Activated CD8-positive, alpha-beta T cell treated with anti-CD3 and anti-CD28 coated beads for 36 hours (primary cell): ENCODE measurements around the gene PITPNC1. TPM values are rescaled to one million over a fixed set of nuclear protein-coding genes. Genes with fewer than 3 reads are reported as not detected.
"Not testable (repeated sequence)": the region's sequence is repeated elsewhere in the genome, so short reads cannot be mapped to it uniquely, and the experiment has no call there.

Experiments used
- ATAC-seq: fragments of 200-7000 bp; cut with Tn5 transposase; one replicate; pipeline ENCODE4 v1.10.0; 2021; ENCODE audit warnings: mild to moderate bottlenecking, moderate library complexity
- CTCF ChIA-PET: fragments of 350-600 bp; sonication (Branson Sonifier 250); formaldehyde crosslinking; loops from one replicate; lab custom pipeline; 2021; ENCODE audit warnings: antibody characterized with exemption; lab: Charles Lee
- POLR2A ChIA-PET: fragments of 350-600 bp; sonication (Branson Sonifier 250); formaldehyde crosslinking; loops from one replicate; lab custom pipeline; 2021; ENCODE audit warnings: antibody characterized with exemption; lab: Charles Lee
- DNase-seq: peaks from one replicate; pipeline ENCODE4 v3.0.0-alpha.2; 2020
- H3K27ac Mint-ChIP-seq: one replicate; pipeline ENCODE4 v1.8.0; 2021; ENCODE audit warnings: mild to moderate bottlenecking, mixed read lengths
- H3K27me3 Mint-ChIP-seq: one replicate; pipeline ENCODE4 v1.8.0; 2021; ENCODE audit warnings: mixed read lengths
- H3K36me3 Mint-ChIP-seq: one replicate; pipeline ENCODE4 v1.8.0; 2021; ENCODE audit warnings: low read depth, mixed read lengths
- H3K4me1 Mint-ChIP-seq: one replicate; pipeline ENCODE4 v1.8.0; 2021; ENCODE audit warnings: low read depth, mixed read lengths
- H3K4me3 Mint-ChIP-seq: one replicate; pipeline ENCODE4 v1.8.0; 2021; ENCODE audit warnings: mild to moderate bottlenecking, moderate library complexity, mixed read lengths
- H3K9me3 Mint-ChIP-seq: one replicate; pipeline ENCODE4 v1.8.0; 2021; ENCODE audit warnings: mixed read lengths
- CTCF ChIP-seq: fragments of 200-600 bp; IDR thresholded peaks from one replicate; pipeline ENCODE4 v1.8.0; 2022; ENCODE audit warnings: antibody characterized with exemption, mild to moderate bottlenecking
- intact Hi-C: fragments of 100-400 bp; cut with micrococcal nuclease; formaldehyde crosslinking; loops from one replicate; pipeline ENCODE4 v1.10.0; 2022
- total RNA-seq, 2 experiments: library from RNA; stranded (reverse); gene quantifications; one replicate each; pipeline ENCODE4 v1.2.3, GENCODE V29; 2021

The PITPNC1 gene
- total RNA-seq, 2 experiments from 2014 or later: 51.8 to 56.3 TPM

GRCh38 chr17:67478401-67479041, 101.4 kb downstream of the PITPNC1 start:
- H3K36me3 Mint-ChIP-seq: peaks cover 6% of the 10 kb centered on the region
- no peaks in the 10 kb centered on the region for H3K9me3 Mint-ChIP-seq
- ChIA-PET POLR2A (interaction anchor here (0.6 to 10.6 kb wide), 13 partner anchors 9 to 324 kb away, joined by 3 to 86 read pairs (median 4); partner anchors contain the start of gene PITPNC1), CTCF (interaction anchor here (1.2 to 7.7 kb wide), 7 partner anchors 9 to 102 kb away, joined by 3 to 201 read pairs (median 4); partner anchors contain the start of gene PITPNC1)
- intact Hi-C loops: loop anchor here (5.0 kb wide), 1 partner anchor 46 kb away; no protein-coding TSS in a partner anchor
- no peak for TF ChIP-seq CTCF
- DNase-seq (no peak), ATAC-seq (no peak)
- peak overlapping the region; percentile 80 for H3K4me3 Mint-ChIP-seq
- H3K27me3 Mint-ChIP-seq: no peaks in the 10 kb centered on the region
- H3K27ac Mint-ChIP-seq: peak overlapping the region; percentile 97
- H3K4me1 Mint-ChIP-seq: peaks cover 81% of the 10 kb centered on the region

GRCh38 chr17:67479148-67479547, 102.1 kb downstream of the PITPNC1 start:
- H3K4me3 Mint-ChIP-seq: peak overlapping the region; percentile 80
- POLR2A ChIA-PET: interaction anchor here (1.0 to 10.6 kb wide), 3 partner anchors 10 to 101 kb away, joined by 3 to 86 read pairs (median 4); partner anchors contain the start of gene PITPNC1
- H3K4me1 Mint-ChIP-seq: peaks cover 81% of the 10 kb centered on the region
- TF ChIP-seq CTCF: no peak
- peaks cover 6% of the 10 kb centered on the region for H3K36me3 Mint-ChIP-seq
- no peaks in the 10 kb centered on the region for H3K27me3 Mint-ChIP-seq
- CTCF ChIA-PET: interaction anchor here (1.8 to 7.7 kb wide), 2 partner anchors 8 to 103 kb away, joined by 4 to 201 read pairs; partner anchors contain the start of gene PITPNC1
- peak overlapping the region; percentile 97 for H3K27ac Mint-ChIP-seq
- intact Hi-C loops: loop anchor here (5.0 kb wide), 1 partner anchor 47 kb away; no protein-coding TSS in a partner anchor
- no peak for DNase-seq
- no peaks in the 10 kb centered on the region for H3K9me3 Mint-ChIP-seq
- ATAC-seq: no peak

DNA sequence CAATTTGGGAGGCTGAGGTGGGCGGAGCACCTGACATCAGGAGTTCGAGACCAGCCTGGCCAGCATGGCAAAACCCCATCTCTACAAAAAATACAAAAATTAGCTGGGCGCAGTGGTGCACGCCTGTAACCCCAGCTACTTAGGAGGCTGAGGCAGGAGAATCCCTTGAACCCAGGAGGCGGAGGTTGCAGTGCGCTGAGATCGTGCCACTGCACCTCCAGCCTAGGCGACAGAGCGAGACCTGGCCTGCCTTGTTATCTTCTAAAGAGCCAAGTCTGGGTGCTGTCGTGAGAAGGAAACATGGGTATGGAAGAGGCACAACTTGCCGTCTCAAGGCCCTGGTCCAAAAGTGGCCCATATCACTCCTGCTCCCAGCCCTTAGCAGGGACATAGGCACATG, 103.9 kb downstream of the PITPNC1 start:
- Mint-ChIP-seq H3K27ac (peak overlapping the region; percentile 92), H3K4me1 (peaks cover 73% of the 10 kb centered on the region)
- ATAC-seq, intact Hi-C loops, H3K4me3 Mint-ChIP-seq, H3K36me3 Mint-ChIP-seq, DNase-seq, H3K27me3 Mint-ChIP-seq, H3K9me3 Mint-ChIP-seq: not testable (repeated sequence)
- ChIA-PET POLR2A (interaction anchor here (1.3 to 10.6 kb wide), 3 partner anchors 21 to 103 kb away, joined by 3 to 86 read pairs (median 6); partner anchors contain the start of gene PITPNC1), CTCF (interaction anchor here (0.9 to 4.0 kb wide), 5 partner anchors 10 to 106 kb away, joined by 3 to 37 read pairs (median 6); partner anchors contain the start of gene PITPNC1)

- peaks cover 6% of the 10 kb centered on the region for H3K36me3 Mint-ChIP-seq
- intact Hi-C loops: no loop called here
- ATAC-seq (no peak), DNase-seq (no peak)
- no peaks in the 10 kb centered on the region for H3K9me3 Mint-ChIP-seq
- TF ChIP-seq CTCF: no peak
- no peaks in the 10 kb centered on the region for H3K27me3 Mint-ChIP-seq
- POLR2A ChIA-PET: interaction anchor here (0.6 to 10.6 kb wide), 7 partner anchors 14 to 104 kb away, joined by 3 to 86 read pairs (median 3); partner anchors contain the start of gene PITPNC1
- CTCF ChIA-PET: interaction anchor here (0.7 to 4.0 kb wide), 8 partner anchors 9 to 123 kb away, joined by 3 to 37 read pairs (median 4); partner anchors contain the start of gene PITPNC1
- H3K4me3 Mint-ChIP-seq: peak overlapping the region; percentile 50
- H3K27ac Mint-ChIP-seq: peak overlapping the region; percentile 92
- peaks cover 78% of the 10 kb centered on the region for H3K4me1 Mint-ChIP-seq
These were observed 104.7 kb downstream of the PITPNC1 start for GRCh38 chr17:67481808-67482207.

DNA sequence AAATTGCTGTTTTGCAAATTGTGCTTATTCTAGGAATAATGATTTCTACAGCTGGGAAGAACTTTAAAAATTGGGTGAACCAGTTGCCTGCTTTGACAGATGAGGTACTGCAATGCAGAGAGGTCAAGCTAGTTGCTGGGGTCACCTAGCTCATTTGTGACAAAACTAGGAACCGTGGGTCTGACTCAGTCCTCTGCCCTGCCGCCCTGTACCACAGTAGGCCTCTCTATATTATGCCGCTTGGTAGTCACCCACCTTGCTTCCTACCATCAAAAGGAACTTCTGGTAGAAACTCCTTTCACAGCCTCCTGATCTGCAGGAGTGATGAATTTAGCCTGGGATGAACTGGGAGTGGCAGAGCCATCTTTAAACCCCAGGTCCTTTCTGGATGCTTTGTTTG, 105.7 kb downstream of the PITPNC1 start:
- no peak for ATAC-seq
- POLR2A ChIA-PET: interaction anchor here (0.6 to 10.6 kb wide), 8 partner anchors 7 to 258 kb away, joined by 3 to 86 read pairs (median 4); partner anchors contain the start of genes NOL11 and PITPNC1
- peaks cover 81% of the 10 kb centered on the region for H3K4me1 Mint-ChIP-seq
- H3K4me3 Mint-ChIP-seq: no peak overlapping the region
- intact Hi-C loops: no loop called here
- peak overlapping the region; percentile 92 for H3K27ac Mint-ChIP-seq
- no peaks in the 10 kb centered on the region for H3K9me3 Mint-ChIP-seq
- no peak for TF ChIP-seq CTCF
- DNase-seq: no peak
- no peaks in the 10 kb centered on the region for H3K27me3 Mint-ChIP-seq
- CTCF ChIA-PET: interaction anchor here (0.6 to 4.0 kb wide), 8 partner anchors 49 to 118 kb away, joined by 3 to 37 read pairs (median 3); partner anchors contain the start of gene PITPNC1
- H3K36me3 Mint-ChIP-seq: peaks cover 3% of the 10 kb centered on the region
